H9 (cell line): Measurements from ENCODE around the gene PRKCZ. TPM values are rescaled to one million over a fixed set of nuclear protein-coding genes. Genes with fewer than 3 reads are reported as not detected.

Experiments
- DNase-seq: peaks from one replicate; pipeline ENCODE4 v3.0.0-alpha.2; 2017
- H2AFZ ChIP-seq: one replicate; pipeline ENCODE4 v1.6.1; 2013; ENCODE audit warnings: mild to moderate bottlenecking, low read length, control low read depth, moderate library complexity
- H2AK5ac ChIP-seq: 2 replicates; pipeline ENCODE4 v1.6.1; 2013; ENCODE audit warnings: low read length, control low read depth, mixed read lengths; ENCODE audit not compliant: insufficient read length
- H2BK120ac ChIP-seq: one replicate; pipeline ENCODE4 v1.6.1; 2013; ENCODE audit warnings: low read depth, mild to moderate bottlenecking, low read length, control low read depth, inconsistent platforms; ENCODE audit not compliant: poor library complexity, severe bottlenecking
- H2BK12ac ChIP-seq: 2 replicates; pipeline ENCODE4 v1.6.1; 2013; ENCODE audit warnings: low read length, control low read depth, mixed read lengths, low read depth; ENCODE audit not compliant: insufficient read length
- H2BK15ac ChIP-seq: 2 replicates; pipeline ENCODE4 v1.6.1; 2013; ENCODE audit warnings: low read depth, low read length, control low read depth
- H2BK20ac ChIP-seq: one replicate; pipeline ENCODE4 v1.6.1; 2013; ENCODE audit warnings: low read depth, mild to moderate bottlenecking, low read length, control low read depth, inconsistent platforms; ENCODE audit not compliant: poor library complexity, severe bottlenecking
- H2BK5ac ChIP-seq: 2 replicates; pipeline ENCODE4 v1.6.1; 2013; ENCODE audit warnings: low read length, control low read depth, mixed read lengths; ENCODE audit not compliant: insufficient read length
- H3K14ac ChIP-seq: 2 replicates; pipeline ENCODE4 v1.6.1; 2013; ENCODE audit warnings: low read length, control low read depth; ENCODE audit not compliant: insufficient read depth
- H3K18ac ChIP-seq: 2 replicates; pipeline ENCODE4 v1.6.1; 2013; ENCODE audit warnings: low read depth, mild to moderate bottlenecking, mixed read lengths, low read length, control low read depth; ENCODE audit not compliant: insufficient read length
- H3K23ac ChIP-seq: 2 replicates; pipeline ENCODE4 v1.6.1; 2013; ENCODE audit warnings: low read length, control low read depth, mixed read lengths, low read depth; ENCODE audit not compliant: insufficient read length
- H3K23me2 ChIP-seq: 2 replicates; pipeline ENCODE4 v1.6.1; 2013; ENCODE audit warnings: low read depth, mild to moderate bottlenecking, mixed read lengths, low read length, control low read depth; ENCODE audit not compliant: insufficient read length, poor library complexity, severe bottlenecking
- H3K27ac ChIP-seq: 2 replicates; pipeline ENCODE4 v1.5.1; 2013; ENCODE audit warnings: low read length, control low read depth, mixed read lengths, low read depth; ENCODE audit not compliant: insufficient read length
- H3K27me3 ChIP-seq: 2 replicates; pipeline ENCODE4 v1.6.1; 2013; ENCODE audit warnings: low read length, control low read depth, inconsistent platforms; ENCODE audit not compliant: insufficient read depth
- H3K4ac ChIP-seq: 2 replicates; pipeline ENCODE4 v1.6.1; 2013; ENCODE audit warnings: low read depth, mild to moderate bottlenecking, control low read depth, inconsistent platforms, low read length, moderate library complexity
- H3K4me1 ChIP-seq: 2 replicates; pipeline ENCODE4 v1.6.1; 2013; ENCODE audit warnings: low read length, control low read depth, inconsistent platforms; ENCODE audit not compliant: insufficient read depth
- H3K4me2 ChIP-seq: 2 replicates; pipeline ENCODE4 v1.6.1; 2013; ENCODE audit warnings: low read length, control low read depth, mixed read lengths; ENCODE audit not compliant: insufficient read length, insufficient read depth
- H3K56ac ChIP-seq: 2 replicates; pipeline ENCODE4 v1.6.1; 2013; ENCODE audit warnings: low read depth, mild to moderate bottlenecking, mixed read lengths, low read length, control low read depth; ENCODE audit not compliant: insufficient read length
- H3K79me1 ChIP-seq: 2 replicates; pipeline ENCODE4 v1.6.1; 2013; ENCODE audit warnings: low read depth, mild to moderate bottlenecking, moderate library complexity, low read length, control low read depth, inconsistent platforms; ENCODE audit not compliant: insufficient read depth, poor library complexity, severe bottlenecking
- H3K79me2 ChIP-seq: 2 replicates; pipeline ENCODE4 v1.6.1; 2013; ENCODE audit warnings: low read length, control low read depth, inconsistent platforms; ENCODE audit not compliant: insufficient read depth
- H3K9ac ChIP-seq: 2 replicates; pipeline ENCODE4 v1.6.1; 2013; ENCODE audit warnings: low read length, control low read depth, mixed read lengths; ENCODE audit not compliant: insufficient read length; ENCODE audit errors: extremely low read depth
- H3K9me3 ChIP-seq: one replicate; pipeline ENCODE4 v1.6.1; 2013; ENCODE audit warnings: low read depth, low read length, inconsistent platforms; ENCODE audit not compliant: control insufficient read depth
- H3T11ph ChIP-seq: one replicate; pipeline ENCODE4 v1.6.1; 2013; ENCODE audit warnings: mild to moderate bottlenecking, low read length, control low read depth, inconsistent platforms
- H4K20me1 ChIP-seq: one replicate; pipeline ENCODE4 v1.6.1; 2013; ENCODE audit not compliant: control insufficient read depth, insufficient read length, insufficient read depth
- H4K5ac ChIP-seq: 2 replicates; pipeline ENCODE4 v1.6.1; 2013; ENCODE audit warnings: low read depth, mild to moderate bottlenecking, mixed read lengths, low read length, control low read depth; ENCODE audit not compliant: insufficient read length
- H4K8ac ChIP-seq: replicated peaks from 2 replicates; pipeline ENCODE4 v1.6.1; 2013; ENCODE audit warnings: low read length, control low read depth, mixed read lengths, low read depth; ENCODE audit not compliant: insufficient read length
- H4K91ac ChIP-seq: 2 replicates; pipeline ENCODE4 v1.6.1; 2013; ENCODE audit warnings: low read depth, mild to moderate bottlenecking, moderate library complexity, mixed read lengths, low read length, control low read depth; ENCODE audit not compliant: insufficient read length
- H3K27ac Mint-ChIP-seq, 3 experiments: 2 replicates in 2 of 3; 3 replicates in 1 of 3; pipeline ENCODE4 v1.8.0; 2020 to 2021; ENCODE audit warnings: mixed read lengths in 3 of 3, mild to moderate bottlenecking in 1 of 3, moderate library complexity in 1 of 3
- H3K27me3 Mint-ChIP-seq: 2 replicates; pipeline ENCODE4 v1.8.0; 2021; ENCODE audit warnings: low read depth, mild to moderate bottlenecking, moderate library complexity, mixed read lengths
- H3K36me3 Mint-ChIP-seq, 3 experiments: 2 replicates in 2 of 3; 3 replicates in 1 of 3; pipeline ENCODE4 v1.8.0; 2020 to 2021; ENCODE audit warnings: low read depth in 3 of 3, mixed read lengths in 3 of 3; ENCODE audit not compliant: insufficient read depth in 1 of 3
- H3K4me1 Mint-ChIP-seq, 2 experiments: 2 replicates each; pipeline ENCODE4 v1.8.0; 2020; ENCODE audit warnings: mixed read lengths in 2 of 2
- H3K4me3 Mint-ChIP-seq, 2 experiments: 2 replicates in 1 of 2; 3 replicates in 1 of 2; pipeline ENCODE4 v1.8.0; 2020 to 2021; ENCODE audit warnings: mild to moderate bottlenecking in 2 of 2, mixed read lengths in 2 of 2, moderate library complexity in 1 of 2
- H3K9me3 Mint-ChIP-seq, 2 experiments: 2 replicates in 1 of 2; 3 replicates in 1 of 2; pipeline ENCODE4 v1.8.0; 2020; ENCODE audit warnings: mild to moderate bottlenecking in 2 of 2, mixed read lengths in 2 of 2, moderate library complexity in 1 of 2
- CTCF ChIP-seq: fragments of 200-600 bp; sonication (generic); conservative IDR thresholded peaks from 3 replicates; pipeline ENCODE4 v1.8.0; 2021; ENCODE audit warnings: antibody characterized with exemption, mild to moderate bottlenecking
- WGBS: extraction: QIAGEN DNeasy Blood & Tissue Kit; methylation state at CpG from one replicate; pipeline ENCODE4 v1.1.7; 2013; ENCODE audit warnings: missing lambda C conversion rate, low lambda C conversion rate, mixed read lengths; ENCODE audit not compliant: insufficient read length; ENCODE audit errors: extremely low coverage; 5-methylcytosine and 5-hydroxymethylcytosine counted together
- total RNA-seq: library from RNA; stranded (reverse); gene quantifications from 2 replicates; pipeline ENCODE4 v1.2.1, GENCODE V29; 2021

PRKCZ gene
- total RNA-seq, 1 experiment from 2014 or later, result 48.4 TPM

DNA sequence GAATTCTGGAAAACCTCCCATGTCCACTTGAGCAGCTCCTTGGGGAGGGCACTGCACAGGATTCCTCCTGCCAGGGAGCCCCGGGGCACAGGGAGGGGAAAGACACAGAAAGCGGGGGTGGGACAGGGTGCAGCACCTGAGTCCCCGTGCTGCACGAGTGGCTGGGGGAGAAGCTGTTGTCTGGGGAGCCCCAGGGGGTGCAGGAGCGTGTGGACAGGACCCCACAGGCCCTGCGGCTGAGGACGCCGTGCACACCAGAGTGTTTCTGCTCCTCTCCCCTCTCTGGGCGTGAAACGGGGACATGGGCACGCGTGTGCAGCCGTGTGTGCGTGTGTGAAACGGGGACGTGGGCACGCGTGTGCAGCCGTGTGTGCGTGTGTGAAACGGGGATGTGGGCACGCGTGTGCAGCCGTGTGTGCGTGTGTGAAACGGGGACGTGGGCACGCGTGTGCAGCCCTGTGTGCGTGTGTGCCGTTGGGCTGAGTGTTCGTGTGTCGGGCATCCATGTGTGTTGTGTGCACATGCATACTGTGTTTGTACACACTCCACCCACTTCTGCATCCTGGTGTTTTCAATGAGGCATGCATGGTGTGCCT is 122.4 kb downstream of the PRKCZ start:
- no peaks in the 10 kb centered on the region for H3K23me2 ChIP-seq
- H4K8ac ChIP-seq, result no peak overlapping the region
- H3K9me3 ChIP-seq, result no peaks in the 10 kb centered on the region
- peaks cover 3 to 40% (median 38%) of the 10 kb centered on the region in 3 experiments for H3K36me3 Mint-ChIP-seq
- no peaks in the 10 kb centered on the region for H3K9me3 Mint-ChIP-seq
- H2BK5ac ChIP-seq, result no peak overlapping the region
- H2AK5ac ChIP-seq, result no peak overlapping the region
- no peak overlapping the region for H3K18ac ChIP-seq
- H2AFZ ChIP-seq, result no peak overlapping the region
- no peak overlapping the region for H2BK15ac ChIP-seq
- no peak overlapping the region for H3K56ac ChIP-seq
- no peaks in the 10 kb centered on the region for H3K27me3 ChIP-seq
- no peak overlapping the region for H2BK20ac ChIP-seq
- TF ChIP-seq CTCF, result no peak
- H3T11ph ChIP-seq, result no peak overlapping the region
- no peaks in the 10 kb centered on the region for H3K79me2 ChIP-seq
- no peak overlapping the region for H2BK120ac ChIP-seq
- H2BK12ac ChIP-seq, result no peak overlapping the region
- H3K14ac ChIP-seq, result no peak overlapping the region
- H3K79me1 ChIP-seq, result no peaks in the 10 kb centered on the region
- H3K4me1 Mint-ChIP-seq, result peaks cover 0 to 8% of the 10 kb centered on the region in 2 experiments; a peak in 2 of 4 replicates
- H4K91ac ChIP-seq, result no peak overlapping the region
- peak overlapping the region in 2 of 3 experiments; percentile 17 to 56; a peak in 3 of 7 replicates for H3K27ac Mint-ChIP-seq
- no peak overlapping the region for H3K4me2 ChIP-seq
- no peak overlapping the region for H3K4me3 Mint-ChIP-seq
- H4K20me1 ChIP-seq, result no peaks in the 10 kb centered on the region
- H3K4ac ChIP-seq, result no peak overlapping the region
- no peaks in the 10 kb centered on the region for H3K27me3 Mint-ChIP-seq
- no peak overlapping the region for H4K5ac ChIP-seq
- H3K27ac ChIP-seq, result no peak overlapping the region
- H3K4me1 ChIP-seq, result no peaks in the 10 kb centered on the region
- H3K23ac ChIP-seq, result no peak overlapping the region
- no CpG with 5 or more reads among the region's 33 CpGs for WGBS
- H3K9ac ChIP-seq, result no peak overlapping the region
- DNase-seq, result no peak
